Measurements from ENCODE around the gene R3HCC1L. TPM values are rescaled to one million over a fixed set of nuclear protein-coding genes. Genes with fewer than 3 reads are reported as not detected.

R3HCC1L gene
- total RNA-seq, 4 donors from 2014 or later = 8.5 to 11.5 (median 11.0) TPM

GRCh38 chr10:98096731-98097130 is 37.7 kb upstream of the R3HCC1L start:
- no peak for ATAC-seq (ENCODE audit: low FRiP score)
- no peak for TF ChIP-seq CTCF (IDR thresholded peaks at IDR 0.05)

GRCh38 chr10:98097175-98097574 is 37.3 kb upstream of the R3HCC1L start:
- DNase-seq (ENCODE audit: low spot score) (no peak), ATAC-seq (ENCODE audit: low FRiP score) (no peak)
- no peak for TF ChIP-seq CTCF (IDR thresholded peaks at IDR 0.05)

More at GRCh38 chr10:98096731-98097130, 37.7 kb upstream of the R3HCC1L start:
- DNase-seq (ENCODE audit: low spot score) = no peak

GRCh38 chr10:98097616-98098015 is 36.8 kb upstream of the R3HCC1L start:
- ATAC-seq (ENCODE audit: low FRiP score) = no peak
- no peak for DNase-seq (ENCODE audit: low spot score)
- no peak for TF ChIP-seq CTCF (IDR thresholded peaks at IDR 0.05)

GRCh38 chr10:98098247-98098646 is 36.2 kb upstream of the R3HCC1L start:
- ATAC-seq (ENCODE audit: low FRiP score) (no peak), DNase-seq (ENCODE audit: low spot score) (no peak)
- no peak for TF ChIP-seq CTCF (IDR thresholded peaks at IDR 0.05)

GRCh38 chr10:98100476-98100875 is 34.0 kb upstream of the R3HCC1L start:
- TF ChIP-seq CTCF (IDR thresholded peaks at IDR 0.05) = no peak

GRCh38 chr10:98101366-98101765 is 33.1 kb upstream of the R3HCC1L start:
- no peak for TF ChIP-seq CTCF (IDR thresholded peaks at IDR 0.05)
- DNase-seq (ENCODE audit: low spot score) (no peak), ATAC-seq (ENCODE audit: low FRiP score) (no peak)

More at GRCh38 chr10:98100476-98100875, 34.0 kb upstream of the R3HCC1L start:
- ATAC-seq (ENCODE audit: low FRiP score) (no peak), DNase-seq (ENCODE audit: low spot score) (no peak)

GRCh38 chr10:98104125-98104524 is 30.3 kb upstream of the R3HCC1L start:
- ATAC-seq (ENCODE audit: low FRiP score) = no peak
- DNase-seq (ENCODE audit: low spot score) = no peak
- no peak for TF ChIP-seq CTCF (IDR thresholded peaks at IDR 0.05)

All from omental fat pad (tissue), 4 donors.